ENCODE results near the gene CELA2B. TPM values are rescaled to one million over a fixed set of nuclear protein-coding genes. Genes with fewer than 3 reads are reported as not detected.

The CELA2B gene
- total and polyA plus RNA-seq, 9 of the 15 experiments (the other 6 are each of a cell fraction or from before 2014, with no cell fraction given): 0.25 to 2.1 (median 0.38) TPM; not detected in 5

DNA sequence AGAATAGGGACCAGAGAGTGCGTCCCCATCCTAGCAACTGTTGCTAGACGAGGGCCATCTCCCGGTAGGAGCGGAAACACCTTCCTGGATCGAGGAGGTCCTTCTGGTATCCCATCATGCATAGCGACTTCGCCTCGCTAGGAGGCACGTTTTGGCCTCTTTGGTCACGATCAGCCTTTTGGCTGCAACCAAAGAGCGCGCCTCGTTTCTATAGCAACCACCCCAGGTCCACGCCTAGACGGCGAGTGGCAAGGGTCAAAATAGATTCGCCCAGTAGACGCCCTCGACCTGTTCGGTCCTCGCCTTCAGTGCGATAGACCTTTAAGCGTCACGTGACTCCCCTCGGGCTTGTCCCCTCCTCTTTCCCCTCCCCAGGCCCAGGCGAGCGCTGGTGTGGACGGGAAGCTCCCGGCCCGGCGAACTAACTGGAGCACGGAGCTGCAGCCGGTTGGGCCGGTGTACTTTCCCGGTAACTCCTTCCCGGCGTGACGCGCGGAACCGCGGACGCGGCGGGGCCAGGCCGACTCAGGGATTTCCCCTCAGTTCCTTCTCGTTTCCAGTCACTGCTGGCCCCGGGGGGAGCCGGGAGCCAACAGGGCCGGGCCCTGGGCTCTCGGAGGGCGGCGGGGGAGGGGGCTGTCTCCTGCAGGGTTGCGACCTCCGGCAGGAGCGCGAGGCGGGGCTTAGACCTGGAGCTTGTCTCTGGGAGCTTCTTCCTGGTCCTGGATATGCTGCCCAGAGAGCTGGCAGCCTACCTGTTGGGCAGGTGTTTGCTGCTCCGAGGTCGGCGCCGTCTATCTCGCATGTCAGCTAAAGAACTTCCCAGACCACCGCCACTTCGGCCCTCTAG, 50.8 kb downstream of the CELA2B start, which contains the start of gene DNAJC16 (continued):
- TF ChIP-seq SP2 (IDR thresholded peaks at IDR 0.05; ENCODE audit: extremely low read depth, low read depth, low read length, poor library complexity, severe bottlenecking) (peak; percentile 92), EP300 (IDR thresholded peaks at IDR 0.05; ENCODE audit: low read length) (peak; percentile 34), GTF2E2 (tag; IDR thresholded peaks at IDR 0.05) (peak; percentile 77; the same call in 1 of the 2 replicates), JUN (IDR thresholded peaks at IDR 0.05; ENCODE audit: borderline replicate concordance, low read depth, low read length) (peak; percentile 53; the same call in 1 of the 2 replicates), JUN (CRISPR knock-in tag; IDR thresholded peaks at IDR 0.05; ENCODE audit: borderline replicate concordance) (peak; percentile 44; the same call in 1 of the 2 replicates), ZNF586 (CRISPR knock-in tag; conservative IDR thresholded peaks at IDR 0.05) (no peak), ATF7 (IDR thresholded peaks at IDR 0.05) (peak; percentile 95), PHF20 (IDR thresholded peaks at IDR 0.05; ENCODE audit: partially characterized antibody) (peak; percentile 88), WHSC1 (IDR thresholded peaks at IDR 0.05; ENCODE audit: low read length) (no peak), ARID1B (IDR thresholded peaks at IDR 0.05) (peak; percentile 53; the same call in 1 of the 2 replicates), ZNF507 (tag; conservative IDR thresholded peaks at IDR 0.05) (no peak), HMG20A (CRISPR knock-in tag; conservative IDR thresholded peaks at IDR 0.05) (no peak)
- TF ChIP-seq, protein P1, sequence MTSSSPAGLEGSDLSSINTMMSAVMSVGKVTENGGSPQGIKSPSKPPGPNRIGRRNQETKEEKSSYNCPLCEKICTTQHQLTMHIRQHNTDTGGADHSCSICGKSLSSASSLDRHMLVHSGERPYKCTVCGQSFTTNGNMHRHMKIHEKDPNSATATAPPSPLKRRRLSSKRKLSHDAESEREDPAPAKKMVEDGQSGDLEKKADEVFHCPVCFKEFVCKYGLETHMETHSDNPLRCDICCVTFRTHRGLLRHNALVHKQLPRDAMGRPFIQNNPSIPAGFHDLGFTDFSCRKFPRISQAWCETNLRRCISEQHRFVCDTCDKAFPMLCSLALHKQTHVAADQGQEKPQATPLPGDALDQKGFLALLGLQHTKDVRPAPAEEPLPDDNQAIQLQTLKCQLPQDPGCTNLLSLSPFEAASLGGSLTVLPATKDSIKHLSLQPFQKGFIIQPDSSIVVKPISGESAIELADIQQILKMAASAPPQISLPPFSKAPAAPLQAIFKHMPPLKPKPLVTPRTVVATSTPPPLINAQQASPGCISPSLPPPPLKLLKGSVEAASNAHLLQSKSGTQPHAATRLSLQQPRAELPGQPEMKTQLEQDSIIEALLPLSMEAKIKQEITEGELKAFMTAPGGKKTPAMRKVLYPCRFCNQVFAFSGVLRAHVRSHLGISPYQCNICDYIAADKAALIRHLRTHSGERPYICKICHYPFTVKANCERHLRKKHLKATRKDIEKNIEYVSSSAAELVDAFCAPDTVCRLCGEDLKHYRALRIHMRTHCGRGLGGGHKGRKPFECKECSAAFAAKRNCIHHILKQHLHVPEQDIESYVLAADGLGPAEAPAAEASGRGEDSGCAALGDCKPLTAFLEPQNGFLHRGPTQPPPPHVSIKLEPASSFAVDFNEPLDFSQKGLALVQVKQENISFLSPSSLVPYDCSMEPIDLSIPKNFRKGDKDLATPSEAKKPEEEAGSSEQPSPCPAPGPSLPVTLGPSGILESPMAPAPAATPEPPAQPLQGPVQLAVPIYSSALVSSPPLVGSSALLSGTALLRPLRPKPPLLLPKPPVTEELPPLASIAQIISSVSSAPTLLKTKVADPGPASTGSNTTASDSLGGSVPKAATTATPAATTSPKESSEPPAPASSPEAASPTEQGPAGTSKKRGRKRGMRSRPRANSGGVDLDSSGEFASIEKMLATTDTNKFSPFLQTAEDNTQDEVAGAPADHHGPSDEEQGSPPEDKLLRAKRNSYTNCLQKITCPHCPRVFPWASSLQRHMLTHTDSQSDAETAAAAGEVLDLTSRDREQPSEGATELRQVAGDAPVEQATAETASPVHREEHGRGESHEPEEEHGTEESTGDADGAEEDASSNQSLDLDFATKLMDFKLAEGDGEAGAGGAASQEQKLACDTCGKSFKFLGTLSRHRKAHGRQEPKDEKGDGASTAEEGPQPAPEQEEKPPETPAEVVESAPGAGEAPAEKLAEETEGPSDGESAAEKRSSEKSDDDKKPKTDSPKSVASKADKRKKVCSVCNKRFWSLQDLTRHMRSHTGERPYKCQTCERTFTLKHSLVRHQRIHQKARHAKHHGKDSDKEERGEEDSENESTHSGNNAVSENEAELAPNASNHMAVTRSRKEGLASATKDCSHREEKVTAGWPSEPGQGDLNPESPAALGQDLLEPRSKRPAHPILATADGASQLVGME (CRISPR knock-in tag; IDR thresholded peaks at IDR 0.05): peak; percentile 84; the same call in 1 of the 2 replicates
- TF ChIP-seq, protein P2, sequence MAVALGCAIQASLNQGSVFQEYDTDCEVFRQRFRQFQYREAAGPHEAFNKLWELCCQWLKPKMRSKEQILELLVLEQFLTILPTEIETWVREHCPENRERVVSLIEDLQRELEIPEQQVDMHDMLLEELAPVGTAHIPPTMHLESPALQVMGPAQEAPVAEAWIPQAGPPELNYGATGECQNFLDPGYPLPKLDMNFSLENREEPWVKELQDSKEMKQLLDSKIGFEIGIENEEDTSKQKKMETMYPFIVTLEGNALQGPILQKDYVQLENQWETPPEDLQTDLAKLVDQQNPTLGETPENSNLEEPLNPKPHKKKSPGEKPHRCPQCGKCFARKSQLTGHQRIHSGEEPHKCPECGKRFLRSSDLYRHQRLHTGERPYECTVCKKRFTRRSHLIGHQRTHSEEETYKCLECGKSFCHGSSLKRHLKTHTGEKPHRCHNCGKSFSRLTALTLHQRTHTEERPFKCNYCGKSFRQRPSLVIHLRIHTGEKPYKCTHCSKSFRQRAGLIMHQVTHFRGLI (CRISPR knock-in tag; IDR thresholded peaks at IDR 0.05): no peak
- TF ChIP-seq, protein P3, sequence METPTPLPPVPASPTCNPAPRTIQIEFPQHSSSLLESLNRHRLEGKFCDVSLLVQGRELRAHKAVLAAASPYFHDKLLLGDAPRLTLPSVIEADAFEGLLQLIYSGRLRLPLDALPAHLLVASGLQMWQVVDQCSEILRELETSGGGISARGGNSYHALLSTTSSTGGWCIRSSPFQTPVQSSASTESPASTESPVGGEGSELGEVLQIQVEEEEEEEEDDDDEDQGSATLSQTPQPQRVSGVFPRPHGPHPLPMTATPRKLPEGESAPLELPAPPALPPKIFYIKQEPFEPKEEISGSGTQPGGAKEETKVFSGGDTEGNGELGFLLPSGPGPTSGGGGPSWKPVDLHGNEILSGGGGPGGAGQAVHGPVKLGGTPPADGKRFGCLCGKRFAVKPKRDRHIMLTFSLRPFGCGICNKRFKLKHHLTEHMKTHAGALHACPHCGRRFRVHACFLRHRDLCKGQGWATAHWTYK (CRISPR knock-in tag; IDR thresholded peaks at IDR 0.05): peak; percentile 61; the same call in 1 of the 2 replicates
- TF ChIP-seq, protein P4, sequence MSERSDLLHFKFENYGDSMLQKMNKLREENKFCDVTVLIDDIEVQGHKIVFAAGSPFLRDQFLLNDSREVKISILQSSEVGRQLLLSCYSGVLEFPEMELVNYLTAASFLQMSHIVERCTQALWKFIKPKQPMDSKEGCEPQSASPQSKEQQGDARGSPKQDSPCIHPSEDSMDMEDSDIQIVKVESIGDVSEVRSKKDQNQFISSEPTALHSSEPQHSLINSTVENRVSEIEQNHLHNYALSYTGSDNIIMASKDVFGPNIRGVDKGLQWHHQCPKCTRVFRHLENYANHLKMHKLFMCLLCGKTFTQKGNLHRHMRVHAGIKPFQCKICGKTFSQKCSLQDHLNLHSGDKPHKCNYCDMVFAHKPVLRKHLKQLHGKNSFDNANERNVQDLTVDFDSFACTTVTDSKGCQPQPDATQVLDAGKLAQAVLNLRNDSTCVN (CRISPR knock-in tag; IDR thresholded peaks at IDR 0.05): no peak
